Middle frontal gyrus (tissue), 1 donor: ENCODE measurements around the gene FGGY.
"Not testable (repeated sequence)": the region's sequence is repeated elsewhere in the genome, so short reads cannot be mapped to it uniquely, and the experiment has no call there.

Experiments used
- DNase-seq: peaks from one replicate; pipeline ENCODE4 v3.0.0-alpha.2; 2015; ENCODE audit warnings: low spot score; ENCODE audit errors: extremely low spot score

Gene FGGY

GRCh38 chr1:59505596-59506028 lies 208.7 kb downstream of the FGGY start:
- DNase-seq = no peak

GRCh38 chr1:59506952-59507351 lies 210.1 kb downstream of the FGGY start:
- no peak for DNase-seq

DNA sequence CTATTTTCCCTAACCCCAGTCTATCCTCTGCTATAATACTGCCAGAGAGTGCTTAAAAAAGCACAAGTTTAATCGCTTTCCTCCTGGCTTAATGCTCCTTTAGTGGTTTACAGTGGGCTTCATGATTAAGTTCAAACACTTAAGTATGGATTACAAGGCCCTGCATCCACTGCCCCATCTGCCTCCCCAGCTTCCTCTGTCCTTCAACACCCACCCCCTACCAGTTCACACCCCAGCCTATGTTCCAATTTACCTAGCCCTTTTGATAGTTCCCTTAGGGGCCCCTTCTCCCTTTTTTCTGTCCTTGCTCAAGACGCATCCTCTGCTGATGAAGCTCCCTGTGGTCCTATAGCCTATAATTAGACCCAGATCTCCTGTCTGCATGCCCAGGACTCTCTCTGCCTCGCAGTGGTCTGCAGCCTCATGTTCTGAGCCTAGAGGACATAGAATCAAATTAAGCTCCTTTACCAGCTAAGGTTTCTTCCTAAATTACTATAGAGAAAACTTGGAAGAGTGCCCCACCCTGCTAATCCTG lies 212.5 kb downstream of the FGGY start:
- no peak for DNase-seq

DNA sequence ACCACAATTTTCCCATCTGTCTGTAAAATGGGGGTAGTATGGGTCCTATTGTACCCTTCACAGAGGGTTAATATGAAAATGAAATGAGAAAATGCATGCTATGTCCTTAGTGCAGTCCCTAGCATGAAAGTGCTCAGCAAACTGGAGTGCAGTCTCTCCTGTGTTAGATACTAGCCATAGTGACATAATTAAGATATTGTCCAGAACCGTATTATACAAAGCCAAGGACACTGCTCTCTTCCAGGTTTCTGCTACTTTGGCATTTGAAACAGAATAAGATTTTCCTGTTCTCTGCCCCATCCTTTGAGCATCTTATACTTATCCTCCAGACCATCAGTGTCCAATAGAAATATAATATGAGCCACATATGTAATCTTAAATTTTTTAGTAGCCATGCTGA lies 213.4 kb downstream of the FGGY start:
- no peak for DNase-seq

DNA sequence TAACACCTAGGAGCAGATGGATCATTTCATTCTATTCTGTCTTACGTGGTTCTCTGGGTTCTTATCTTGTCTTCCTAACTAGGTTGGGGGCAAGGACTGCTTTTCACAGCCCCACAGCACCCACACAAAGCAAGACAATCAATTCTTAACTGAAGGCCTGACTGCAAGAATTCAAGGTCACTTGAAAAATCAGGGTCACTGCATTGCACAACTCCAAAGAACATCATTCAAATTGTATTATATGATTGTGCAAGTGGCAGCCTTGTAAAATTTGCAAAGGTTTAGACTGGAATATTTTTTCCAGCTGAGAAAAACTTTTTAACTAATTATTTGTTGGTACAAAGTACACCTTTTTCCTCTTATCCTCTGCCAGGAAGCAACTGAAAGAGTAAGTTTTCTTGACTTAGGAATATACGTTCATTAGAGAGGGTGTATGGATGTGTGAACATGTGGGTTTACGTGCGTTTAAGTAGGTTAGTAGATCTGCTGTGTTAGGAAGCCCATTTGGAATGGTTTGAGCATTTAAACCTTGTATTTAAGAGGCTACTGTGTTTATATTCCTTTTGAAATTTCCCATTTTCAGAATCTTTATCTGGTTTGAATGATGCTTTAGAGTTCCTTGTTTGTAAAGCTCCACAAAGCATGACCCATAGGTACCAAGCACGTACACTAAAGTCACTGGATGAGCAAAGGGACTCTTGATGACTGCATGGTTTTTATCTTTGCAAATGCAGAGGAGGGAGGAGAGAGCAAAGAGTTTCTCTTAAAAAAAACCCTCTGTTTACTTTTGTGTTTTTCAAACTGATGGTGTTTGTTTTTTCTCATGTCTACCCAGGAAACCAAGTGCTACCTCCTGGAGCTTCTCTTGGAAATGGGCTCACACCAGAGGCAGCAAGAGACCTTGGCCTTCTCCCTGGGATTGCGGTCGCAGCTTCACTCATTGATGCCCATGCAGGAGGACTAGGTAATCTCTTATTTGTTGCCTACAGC lies 214.9 kb downstream of the FGGY start:
- no peak for DNase-seq

- DNase-seq = no peak
Observed at GRCh38 chr1:59512702-59513101, 215.8 kb downstream of the FGGY start.

DNA sequence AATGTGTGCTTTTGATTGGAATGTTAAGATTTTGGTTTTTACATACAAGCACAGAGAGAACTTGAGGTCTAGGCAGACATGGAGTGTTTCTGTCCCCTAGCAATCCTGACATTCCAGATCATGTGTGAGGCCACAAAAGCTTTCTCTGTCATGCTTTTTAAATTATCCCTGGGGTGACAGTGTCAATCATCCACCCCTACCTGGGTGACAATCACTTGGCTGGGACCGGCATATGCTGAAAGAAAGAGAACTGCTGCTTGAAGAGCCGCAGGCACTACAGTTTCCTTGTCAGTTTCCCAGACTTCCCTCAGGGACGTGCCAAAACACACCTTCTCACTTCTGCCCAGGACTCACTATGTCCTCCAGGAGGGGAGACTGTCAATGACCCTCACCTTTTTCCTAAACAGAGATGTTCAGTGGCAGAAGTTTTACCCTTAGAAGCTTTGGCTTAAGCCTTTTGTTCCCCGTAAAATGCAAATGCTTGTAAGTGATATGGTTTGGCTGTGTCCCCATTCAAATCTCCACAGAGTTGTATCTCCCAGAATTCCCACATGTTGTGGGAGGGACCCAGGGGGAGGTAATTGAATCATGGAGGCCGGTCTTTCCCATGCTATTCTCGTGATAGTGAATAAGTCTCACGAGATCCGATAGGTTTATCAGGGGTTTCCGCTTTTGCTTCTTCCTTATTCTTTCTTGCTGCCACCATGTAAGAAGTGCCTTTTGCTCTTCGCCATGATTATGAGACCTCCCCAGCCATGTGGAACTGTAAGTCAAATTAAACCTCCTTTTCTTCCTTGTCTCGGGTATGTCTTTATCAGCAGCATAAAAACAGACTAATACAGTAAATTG lies 217.4 kb downstream of the FGGY start:
- no peak for DNase-seq

GRCh38 chr1:59516881-59517280 lies 220.0 kb downstream of the FGGY start:
- no peak for DNase-seq

DNA sequence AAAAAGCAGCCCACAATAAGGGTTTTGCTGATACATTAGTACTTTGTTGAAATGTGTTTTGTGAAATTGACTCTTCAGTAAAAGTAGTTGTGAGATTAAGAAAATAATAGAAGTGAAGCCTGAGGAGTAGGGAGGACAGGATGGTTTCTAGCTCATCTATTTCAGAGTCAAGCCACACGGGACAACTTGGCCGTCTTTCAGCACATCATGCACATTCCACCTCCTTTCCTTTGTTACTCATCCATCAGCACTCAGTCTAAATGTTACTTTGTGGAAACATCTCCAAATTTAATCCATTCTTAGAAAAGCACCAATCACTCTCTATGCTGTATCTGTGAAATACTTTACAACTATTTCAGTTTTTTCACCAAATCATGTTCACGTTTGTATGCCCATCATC lies 223.3 kb downstream of the FGGY start:
- DNase-seq = no peak

- DNase-seq = no peak
Observed at GRCh38 chr1:59520827-59521418, 224.0 kb downstream of the FGGY start.

- DNase-seq = no peak
Observed at GRCh38 chr1:59521456-59521855, 224.6 kb downstream of the FGGY start.

DNA sequence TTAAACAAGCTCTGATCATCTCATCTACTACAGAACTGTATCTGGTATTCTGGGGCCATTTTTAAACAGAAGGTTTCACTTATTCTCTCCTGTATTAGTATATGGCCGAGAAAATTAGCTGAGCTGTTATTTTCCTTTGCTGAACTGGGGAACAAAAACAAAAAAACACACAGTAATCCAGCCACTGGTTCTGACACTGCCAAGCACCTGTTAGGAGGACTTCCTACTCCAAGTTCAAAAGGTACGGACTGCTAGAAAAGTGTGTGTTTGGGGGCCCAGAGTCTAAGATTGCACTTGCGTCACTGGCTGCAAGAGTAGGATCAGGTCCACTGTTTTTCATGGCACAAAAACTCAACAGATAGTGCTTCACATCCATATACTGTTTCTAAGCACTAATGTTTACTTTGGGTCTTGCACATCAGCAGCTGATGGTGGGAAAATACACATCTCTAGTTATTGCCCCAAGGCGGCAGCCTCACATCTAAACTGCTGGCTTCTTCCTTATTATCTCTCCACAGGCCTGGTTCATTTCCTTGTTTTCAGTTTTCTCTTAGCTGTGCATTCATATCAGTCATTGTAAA lies 226.1 kb downstream of the FGGY start:
- no peak for DNase-seq

DNA sequence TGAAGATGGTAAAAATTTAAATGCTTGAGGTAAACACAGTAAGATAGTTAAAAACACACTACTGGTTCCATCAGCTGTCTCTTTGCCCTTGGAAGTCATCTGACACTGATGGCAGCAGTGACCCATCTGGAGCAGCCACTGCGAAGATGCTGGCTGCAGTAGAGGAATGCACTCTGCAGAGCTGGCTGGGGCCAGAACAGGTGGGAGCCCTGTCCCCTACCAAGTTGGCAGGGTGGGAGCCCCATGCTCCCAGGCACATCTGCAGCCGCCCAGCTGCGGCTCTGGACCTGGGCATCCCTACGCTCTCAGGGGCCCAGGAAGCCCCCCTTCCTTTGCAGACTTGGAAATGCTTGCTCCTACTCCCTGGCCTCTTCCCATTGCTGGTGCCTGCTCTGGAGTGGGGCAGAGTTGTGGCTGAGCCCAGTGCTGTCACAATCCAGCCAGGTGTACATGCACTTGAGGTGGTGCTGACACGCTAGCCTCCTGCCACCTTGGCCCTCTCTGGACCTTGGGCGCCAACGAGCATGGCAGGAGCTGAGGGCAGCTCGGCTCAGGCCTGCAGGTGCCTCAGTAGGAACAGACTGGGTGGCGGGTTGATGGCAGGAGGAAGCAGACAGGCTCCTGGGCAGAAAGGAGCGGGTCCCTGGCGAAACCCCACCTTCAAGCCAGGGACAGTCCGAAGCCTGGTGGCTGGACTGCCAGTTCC lies 227.0 kb downstream of the FGGY start:
- no peak for DNase-seq

DNA sequence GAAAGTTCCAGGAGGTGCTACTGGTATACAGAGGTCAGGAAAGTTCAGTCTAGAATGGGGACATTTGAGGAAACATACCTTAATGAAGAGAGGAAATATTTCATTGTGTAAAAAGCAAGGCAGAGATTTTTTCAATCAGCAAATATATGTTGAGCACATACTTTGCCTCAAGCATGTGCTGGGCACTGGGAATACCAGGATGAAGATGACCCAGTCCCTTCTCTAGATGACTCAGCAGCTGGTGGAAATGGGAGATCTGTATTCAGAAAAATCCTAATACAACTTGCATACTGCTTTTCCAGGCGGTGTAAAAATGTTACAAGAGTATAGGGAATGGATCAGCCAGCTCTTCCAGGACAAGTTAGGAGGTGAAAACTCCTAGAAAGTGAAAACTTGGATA lies 229.3 kb downstream of the FGGY start:
- DNase-seq = no peak

DNA sequence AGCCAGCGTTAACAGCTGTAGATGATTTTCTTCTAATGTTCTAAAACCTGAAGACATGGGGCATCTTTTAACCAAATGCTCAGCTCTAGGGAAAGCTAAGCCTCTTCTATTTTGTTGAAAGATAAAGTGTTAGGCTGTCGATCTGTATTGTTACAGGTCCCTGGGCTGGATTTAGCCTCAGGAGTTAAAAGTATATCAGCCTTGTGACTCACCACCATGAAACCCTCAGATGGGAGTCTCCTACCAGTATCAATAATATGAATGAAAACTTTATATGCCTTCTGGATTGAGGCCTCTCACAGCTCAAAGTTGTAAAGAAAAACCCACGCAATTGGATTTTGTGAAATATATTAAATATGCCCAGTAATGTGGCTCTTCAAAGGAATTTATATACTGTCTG lies 231.6 kb downstream of the FGGY start:
- DNase-seq = no peak

DNA sequence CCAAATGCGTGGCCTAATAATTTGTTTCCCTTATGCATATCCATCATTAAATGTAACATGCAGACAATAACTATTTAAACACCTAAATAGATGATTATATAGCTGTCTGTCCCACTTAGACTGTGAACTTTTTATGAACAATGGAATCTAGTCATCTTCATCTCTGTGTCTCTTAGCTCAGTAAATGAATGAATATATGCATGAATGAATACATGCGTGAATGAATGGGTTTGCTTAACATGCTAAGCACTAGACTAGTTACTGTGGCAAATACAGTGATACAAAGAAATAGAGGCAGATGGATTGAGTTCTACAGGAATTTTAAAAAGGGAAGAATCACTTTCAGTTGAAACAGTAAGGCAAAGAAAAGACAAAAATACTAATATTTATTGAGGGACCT lies 232.0 kb downstream of the FGGY start:
- DNase-seq = no peak

- DNase-seq = no peak
Observed at GRCh38 chr1:59530119-59530518, 233.2 kb downstream of the FGGY start.

DNA sequence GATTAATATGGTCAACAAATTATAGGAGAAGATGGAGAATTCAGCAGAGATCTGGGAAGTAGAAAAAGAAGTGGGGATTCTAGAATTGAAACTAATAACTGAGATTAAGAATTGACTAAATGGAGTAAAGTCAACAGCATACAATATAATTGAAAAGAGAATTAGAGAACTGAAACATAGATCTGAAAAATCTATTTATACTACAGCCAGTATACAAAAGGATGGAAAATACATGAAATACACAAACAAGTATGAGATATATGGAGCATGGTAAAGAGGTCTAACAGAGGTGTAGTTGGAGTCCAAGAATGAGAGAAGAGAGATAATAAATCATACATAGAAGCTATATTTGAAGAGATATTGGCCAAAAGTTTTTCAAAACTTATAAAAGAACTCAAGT lies 235.2 kb downstream of the FGGY start:
- no peak for DNase-seq

GRCh38 chr1:59538476-59538875 lies 241.6 kb downstream of the FGGY start:
- DNase-seq = not testable (repeated sequence)

DNA sequence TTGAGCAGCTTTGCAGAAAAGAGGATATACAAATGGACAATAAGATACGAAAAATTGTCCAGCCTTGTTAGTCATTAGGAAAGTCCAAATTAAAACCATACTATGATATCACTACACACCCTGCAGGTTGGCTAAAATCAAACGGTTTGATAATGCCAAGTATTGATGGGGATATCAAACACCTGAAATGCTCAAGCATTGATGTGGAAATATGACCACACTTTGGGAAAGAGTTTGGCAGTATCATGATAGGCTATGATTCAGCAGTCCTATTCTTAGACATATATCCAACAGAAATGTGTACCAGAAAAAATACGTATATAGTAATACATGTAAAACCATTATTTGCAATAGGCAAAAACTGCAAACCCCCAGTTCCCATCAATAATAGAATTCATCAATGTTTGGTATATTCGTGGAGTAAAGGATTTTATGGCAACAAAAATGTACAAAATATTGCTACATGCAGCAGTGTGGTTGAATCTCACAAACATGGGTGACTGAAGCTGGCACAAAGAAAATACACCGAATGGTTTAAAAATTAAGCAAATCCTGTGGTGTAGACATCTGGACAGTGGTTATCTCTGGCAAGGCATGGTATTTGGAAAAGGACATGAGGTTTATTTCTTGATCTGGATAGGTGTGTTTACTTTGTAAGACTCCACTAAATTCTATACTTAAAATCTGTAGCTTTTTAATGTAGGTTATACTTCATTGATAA lies 243.2 kb downstream of the FGGY start:
- DNase-seq = no peak
